ENCODE measurements around the gene TOP3A. TPM values are rescaled to one million over a fixed set of nuclear protein-coding genes. Genes with fewer than 3 reads are reported as not detected.

The TOP3A gene
- total and polyA plus RNA-seq, 2 of the 13 experiments (the other 11 are each of a cell fraction or from before 2014, with no cell fraction given) = 16.9 to 36.8 TPM

DNA sequence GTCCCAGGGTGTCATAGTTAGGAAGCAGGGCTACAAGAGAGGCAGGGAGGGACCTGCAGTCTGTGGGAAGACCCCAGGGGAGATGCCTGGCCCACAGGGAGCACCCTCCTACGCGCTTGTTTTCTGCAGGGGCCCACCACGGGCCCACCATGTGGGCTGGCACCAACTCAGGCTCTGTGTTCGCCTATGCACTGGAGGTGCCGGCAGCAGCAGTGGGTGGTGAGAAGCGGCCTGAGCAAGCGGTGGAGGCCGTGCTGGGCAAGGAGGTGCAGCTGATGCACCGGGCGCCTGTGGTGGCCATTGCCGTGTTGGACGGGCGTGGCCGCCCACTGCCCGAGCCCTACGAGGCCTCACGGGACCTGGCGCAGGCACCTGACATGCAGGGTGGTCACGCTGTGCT lies 74.3 kb downstream of the TOP3A start:
- Histone ChIP-seq H3K4me1 (ENCODE audit: insufficient read depth, low read length) (no peaks in the 10 kb centered on the region), H3K79me2 (ENCODE audit: insufficient read depth, low read length) (no peaks in the 10 kb centered on the region), H3K27me3 (ENCODE audit: control insufficient read depth in 1 of 2, insufficient read depth in 2 of 2, low read length in 2 of 2) (no peaks in the 10 kb centered on the region), H3K9me3 (ENCODE audit: low read length) (no peaks in the 10 kb centered on the region), H3K4me3 (replicated peaks in 1 of 3; ENCODE audit: insufficient read depth in 1 of 3, low read depth in 2 of 3, low read length in 3 of 3) (no peak overlapping the region), H4K20me1 (ENCODE audit: insufficient read depth, low read length) (no peaks in the 10 kb centered on the region), H3K36me3 (replicated peaks in 1 of 2; ENCODE audit: control insufficient read depth in 1 of 2, insufficient read depth in 2 of 2, low read length in 2 of 2) (peaks cover 12 to 14% of the 10 kb centered on the region in 2 experiments; a peak in 4 of 5 replicates), H3K9ac (ENCODE audit: insufficient read depth, low read depth, low read length) (no peak overlapping the region), H3K27ac (ENCODE audit: extremely low read length, insufficient read depth, low read length) (no peak overlapping the region), H2AFZ (ENCODE audit: low read length) (no peak overlapping the region), H3K4me2 (ENCODE audit: low read depth, low read length) (no peak overlapping the region)
- DNase-seq (ENCODE audit: low spot score) (no peak), FAIRE-seq (no peak), ATAC-seq (no peak)
- no TSS peak for BruUV-seq (replicated peaks)
- in situ Hi-C loops (cut with HindIII; ENCODE audit: extremely low pct_ligation_motif_present, low pct_unique_long_range_greater_than_20kb) = no loop called here
- CTCF ChIA-PET (ENCODE audit: low intra/inter-chr PET ratio, low total read pairs) = no interaction called here
- intact Hi-C loops (cut with micrococcal nuclease; ENCODE audit: unreplicated experiment) = no loop called here
- WGBS (ENCODE audit: low lambda C conversion rate) = 97% methylated on average over 11 of the region's 19 CpGs
- POLR2A ChIA-PET = no interaction called here
- TF ChIP-seq SSRP1 (CRISPR knock-in tag; IDR thresholded peaks at IDR 0.05) (no peak), ZNF546 (CRISPR knock-in tag; conservative IDR thresholded peaks at IDR 0.05) (no peak), PHB2 (IDR thresholded peaks at IDR 0.05; ENCODE audit: partially characterized antibody) (no peak), SOX6 (IDR thresholded peaks at IDR 0.05) (no peak), SOX6 (CRISPR knock-in tag; IDR thresholded peaks at IDR 0.05) (no peak), ZIK1 (CRISPR knock-in tag; IDR thresholded peaks at IDR 0.05; ENCODE audit: borderline replicate concordance, low read depth) (no peak), ZKSCAN1 (IDR thresholded peaks at IDR 0.05; ENCODE audit: low read length) (no peak), ZNF577 (CRISPR knock-in tag; IDR thresholded peaks at IDR 0.05; ENCODE audit: borderline replicate concordance, low read depth) (no peak), ZNF781 (CRISPR knock-in tag; IDR thresholded peaks at IDR 0.05; ENCODE audit: borderline replicate concordance, not compliant biosample characterization) (no peak), ZNF501 (CRISPR knock-in tag; IDR thresholded peaks at IDR 0.05) (no peak), ARNT (IDR thresholded peaks at IDR 0.05) (no peak), ZKSCAN8 (CRISPR knock-in tag; IDR thresholded peaks at IDR 0.05; ENCODE audit: borderline replicate concordance) (no peak)
- TF ChIP-seq, protein P1, sequence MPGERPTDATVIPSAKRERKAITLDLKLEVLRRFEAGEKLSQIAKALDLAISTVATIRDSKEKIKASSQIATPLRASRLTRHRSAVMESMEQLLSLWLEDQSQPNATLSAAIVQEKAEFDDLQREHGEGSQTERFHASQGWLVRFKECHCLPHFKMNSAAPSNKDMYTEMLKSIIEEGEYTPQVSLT (CRISPR knock-in tag; IDR thresholded peaks at IDR 0.05; ENCODE audit: borderline replicate concordance, low read depth) = no peak
- TF ChIP-seq, protein P2, sequence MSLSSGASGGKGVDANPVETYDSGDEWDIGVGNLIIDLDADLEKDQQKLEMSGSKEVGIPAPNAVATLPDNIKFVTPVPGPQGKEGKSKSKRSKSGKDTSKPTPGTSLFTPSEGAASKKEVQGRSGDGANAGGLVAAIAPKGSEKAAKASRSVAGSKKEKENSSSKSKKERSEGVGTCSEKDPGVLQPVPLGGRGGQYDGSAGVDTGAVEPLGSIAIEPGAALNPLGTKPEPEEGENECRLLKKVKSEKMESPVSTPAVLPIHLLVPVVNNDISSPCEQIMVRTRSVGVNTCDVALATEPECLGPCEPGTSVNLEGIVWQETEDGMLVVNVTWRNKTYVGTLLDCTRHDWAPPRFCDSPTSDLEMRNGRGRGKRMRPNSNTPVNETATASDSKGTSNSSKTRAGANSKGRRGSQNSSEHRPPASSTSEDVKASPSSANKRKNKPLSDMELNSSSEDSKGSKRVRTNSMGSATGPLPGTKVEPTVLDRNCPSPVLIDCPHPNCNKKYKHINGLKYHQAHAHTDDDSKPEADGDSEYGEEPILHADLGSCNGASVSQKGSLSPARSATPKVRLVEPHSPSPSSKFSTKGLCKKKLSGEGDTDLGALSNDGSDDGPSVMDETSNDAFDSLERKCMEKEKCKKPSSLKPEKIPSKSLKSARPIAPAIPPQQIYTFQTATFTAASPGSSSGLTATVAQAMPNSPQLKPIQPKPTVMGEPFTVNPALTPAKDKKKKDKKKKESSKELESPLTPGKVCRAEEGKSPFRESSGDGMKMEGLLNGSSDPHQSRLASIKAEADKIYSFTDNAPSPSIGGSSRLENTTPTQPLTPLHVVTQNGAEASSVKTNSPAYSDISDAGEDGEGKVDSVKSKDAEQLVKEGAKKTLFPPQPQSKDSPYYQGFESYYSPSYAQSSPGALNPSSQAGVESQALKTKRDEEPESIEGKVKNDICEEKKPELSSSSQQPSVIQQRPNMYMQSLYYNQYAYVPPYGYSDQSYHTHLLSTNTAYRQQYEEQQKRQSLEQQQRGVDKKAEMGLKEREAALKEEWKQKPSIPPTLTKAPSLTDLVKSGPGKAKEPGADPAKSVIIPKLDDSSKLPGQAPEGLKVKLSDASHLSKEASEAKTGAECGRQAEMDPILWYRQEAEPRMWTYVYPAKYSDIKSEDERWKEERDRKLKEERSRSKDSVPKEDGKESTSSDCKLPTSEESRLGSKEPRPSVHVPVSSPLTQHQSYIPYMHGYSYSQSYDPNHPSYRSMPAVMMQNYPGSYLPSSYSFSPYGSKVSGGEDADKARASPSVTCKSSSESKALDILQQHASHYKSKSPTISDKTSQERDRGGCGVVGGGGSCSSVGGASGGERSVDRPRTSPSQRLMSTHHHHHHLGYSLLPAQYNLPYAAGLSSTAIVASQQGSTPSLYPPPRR (CRISPR knock-in tag; IDR thresholded peaks at IDR 0.05; ENCODE audit: borderline replicate concordance) = no peak
- TF ChIP-seq, protein P3, sequence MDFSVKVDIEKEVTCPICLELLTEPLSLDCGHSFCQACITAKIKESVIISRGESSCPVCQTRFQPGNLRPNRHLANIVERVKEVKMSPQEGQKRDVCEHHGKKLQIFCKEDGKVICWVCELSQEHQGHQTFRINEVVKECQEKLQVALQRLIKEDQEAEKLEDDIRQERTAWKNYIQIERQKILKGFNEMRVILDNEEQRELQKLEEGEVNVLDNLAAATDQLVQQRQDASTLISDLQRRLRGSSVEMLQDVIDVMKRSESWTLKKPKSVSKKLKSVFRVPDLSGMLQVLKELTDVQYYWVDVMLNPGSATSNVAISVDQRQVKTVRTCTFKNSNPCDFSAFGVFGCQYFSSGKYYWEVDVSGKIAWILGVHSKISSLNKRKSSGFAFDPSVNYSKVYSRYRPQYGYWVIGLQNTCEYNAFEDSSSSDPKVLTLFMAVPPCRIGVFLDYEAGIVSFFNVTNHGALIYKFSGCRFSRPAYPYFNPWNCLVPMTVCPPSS (IDR thresholded peaks at IDR 0.05) = no peak
- TF ChIP-seq, protein P4, sequence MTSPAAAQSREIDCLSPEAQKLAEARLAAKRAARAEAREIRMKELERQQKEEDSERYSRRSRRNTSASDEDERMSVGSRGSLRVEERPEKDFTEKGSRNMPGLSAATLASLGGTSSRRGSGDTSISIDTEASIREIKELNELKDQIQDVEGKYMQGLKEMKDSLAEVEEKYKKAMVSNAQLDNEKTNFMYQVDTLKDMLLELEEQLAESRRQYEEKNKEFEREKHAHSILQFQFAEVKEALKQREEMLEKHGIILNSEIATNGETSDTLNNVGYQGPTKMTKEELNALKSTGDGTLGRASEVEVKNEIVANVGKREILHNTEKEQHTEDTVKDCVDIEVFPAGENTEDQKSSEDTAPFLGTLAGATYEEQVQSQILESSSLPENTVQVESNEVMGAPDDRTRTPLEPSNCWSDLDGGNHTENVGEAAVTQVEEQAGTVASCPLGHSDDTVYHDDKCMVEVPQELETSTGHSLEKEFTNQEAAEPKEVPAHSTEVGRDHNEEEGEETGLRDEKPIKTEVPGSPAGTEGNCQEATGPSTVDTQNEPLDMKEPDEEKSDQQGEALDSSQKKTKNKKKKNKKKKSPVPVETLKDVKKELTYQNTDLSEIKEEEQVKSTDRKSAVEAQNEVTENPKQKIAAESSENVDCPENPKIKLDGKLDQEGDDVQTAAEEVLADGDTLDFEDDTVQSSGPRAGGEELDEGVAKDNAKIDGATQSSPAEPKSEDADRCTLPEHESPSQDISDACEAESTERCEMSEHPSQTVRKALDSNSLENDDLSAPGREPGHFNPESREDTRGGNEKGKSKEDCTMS (CRISPR knock-in tag; conservative IDR thresholded peaks at IDR 0.05) = no peak

All from HepG2 (cell line).